ENCODE measurements around the gene CHI3L2.

GRCh38 chr1:111200802-111201161, 26.7 kb upstream of the CHI3L2 start:
- no peak for TF ChIP-seq CTCF (IDR thresholded peaks at IDR 0.05; ENCODE audit: insufficient read depth, low read depth, low read length)
- TF ChIP-seq EZH2 (IDR thresholded peaks at IDR 0.05; ENCODE audit: insufficient read depth, low read length), result no peak

Data from astrocyte (in vitro differentiated cells and primary cell).